Suprapubic skin (tissue), 4 donors: ENCODE results near the gene LARP4B. TPM values are rescaled to one million over a fixed set of nuclear protein-coding genes. Genes with fewer than 3 reads are reported as not detected.

Experiments used
- DNase-seq, 2 donors: peaks; one replicate each; pipeline ENCODE4 v3.0.0-alpha.2; 2019; ENCODE audit warnings: low spot score in 2 of 2
- H3K27ac ChIP-seq: fragments of 200-600 bp; sonication (generic); one replicate; pipeline ENCODE4 v1.5.1; 2019
- H3K27me3 ChIP-seq: fragments of 200-600 bp; sonication (generic); one replicate; pipeline ENCODE4 v1.5.1; 2019
- H3K36me3 ChIP-seq: fragments of 200-600 bp; sonication (generic); one replicate; pipeline ENCODE4 v1.5.1; 2019
- H3K4me1 ChIP-seq: fragments of 200-600 bp; sonication (generic); one replicate; pipeline ENCODE4 v1.5.1; 2019
- H3K4me3 ChIP-seq: fragments of 200-600 bp; sonication (generic); one replicate; pipeline ENCODE4 v1.5.1; 2019; ENCODE audit warnings: mild to moderate bottlenecking
- H3K9me3 ChIP-seq: fragments of 200-600 bp; sonication (generic); one replicate; pipeline ENCODE4 v1.5.1; 2019
- CTCF ChIP-seq, 2 donors: fragments of 200-600 bp in 1 of 2; fragments of 450-650 bp in 1 of 2; sonication (generic) in 1 of 2; IDR thresholded peaks; one replicate each; pipeline ENCODE4 v1.5.1; 2016 to 2019; ENCODE audit warnings: antibody characterized with exemption in 2 of 2, mild to moderate bottlenecking in 1 of 2, moderate library complexity in 1 of 2
- EP300 ChIP-seq: sonication (generic); formaldehyde crosslinking; IDR thresholded peaks from one replicate; pipeline ENCODE4 v1.6.1; 2017; ENCODE audit warnings: antibody characterized with exemption
- POLR2A ChIP-seq, 2 donors: fragments of 450-650 bp; IDR thresholded peaks; one replicate each; pipeline ENCODE4 v1.6.1; 2017; ENCODE audit warnings: antibody characterized with exemption in 2 of 2, mild to moderate bottlenecking in 2 of 2, moderate library complexity in 2 of 2
- POLR2AphosphoS5 ChIP-seq, 3 donors: sonication (generic); formaldehyde crosslinking; IDR thresholded peaks; one replicate each; pipeline ENCODE4 v1.6.1; 2017; ENCODE audit warnings: antibody characterized with exemption in 3 of 3
- WGBS: methylation state at CpG from one replicate; pipeline ENCODE4 v1.1.5; 2018; 5-methylcytosine and 5-hydroxymethylcytosine counted together
- total RNA-seq, 4 donors: library from RNA; depleted of rRNA; stranded (reverse); fragments of >200 nt; gene quantifications; one replicate each; pipeline ENCODE4 v1.1.0, GENCODE V29; 2016

LARP4B gene
- total RNA-seq, 4 donors from 2014 or later = 53.5 to 100 (median 69.7) TPM

- DNase-seq = no peak
- H3K36me3 ChIP-seq = peaks cover 3% of the 10 kb centered on the region
- no peaks in the 10 kb centered on the region for H3K9me3 ChIP-seq
- peaks cover 6% of the 10 kb centered on the region for H3K4me1 ChIP-seq
- no peak overlapping the region for H3K4me3 ChIP-seq
- 79% methylated on average over 3 of the region's 3 CpGs for WGBS
- TF ChIP-seq CTCF (IDR thresholded peaks at IDR 0.05) (no peak), POLR2AphosphoS5 (IDR thresholded peaks at IDR 0.05) (no peak), EP300 (no peak), POLR2A (IDR thresholded peaks at IDR 0.05) (no peak)
- H3K27ac ChIP-seq = no peak overlapping the region
- no peaks in the 10 kb centered on the region for H3K27me3 ChIP-seq
These were observed 12.0 kb downstream of the LARP4B start for GRCh38 chr10:919481-919880.

GRCh38 chr10:917999-918398 lies 13.5 kb downstream of the LARP4B start:
- Histone ChIP-seq H3K9me3 (no peaks in the 10 kb centered on the region), H3K4me3 (no peak overlapping the region), H3K4me1 (peaks cover 6% of the 10 kb centered on the region), H3K27ac (no peak overlapping the region), H3K27me3 (no peaks in the 10 kb centered on the region), H3K36me3 (peaks cover 3% of the 10 kb centered on the region)
- no peak for DNase-seq
- 89% methylated on average over 3 of the region's 3 CpGs for WGBS
- TF ChIP-seq POLR2A (IDR thresholded peaks at IDR 0.05) (no peak), POLR2AphosphoS5 (IDR thresholded peaks at IDR 0.05) (no peak)

GRCh38 chr10:917416-917720 lies 14.1 kb downstream of the LARP4B start:
- TF ChIP-seq POLR2AphosphoS5 (IDR thresholded peaks at IDR 0.05) (no peak), EP300 (no peak), CTCF (IDR thresholded peaks at IDR 0.05) (no peak), POLR2A (IDR thresholded peaks at IDR 0.05) (no peak)
- DNase-seq = no peak
- Histone ChIP-seq H3K27ac (no peak overlapping the region), H3K36me3 (peaks cover 3% of the 10 kb centered on the region), H3K27me3 (no peaks in the 10 kb centered on the region), H3K4me3 (no peak overlapping the region), H3K9me3 (no peaks in the 10 kb centered on the region), H3K4me1 (peaks cover 6% of the 10 kb centered on the region)
- 91% methylated on average over 3 of the region's 3 CpGs for WGBS

- Histone ChIP-seq H3K27ac (no peak overlapping the region), H3K9me3 (no peaks in the 10 kb centered on the region), H3K4me1 (peaks cover 6% of the 10 kb centered on the region), H3K36me3 (peaks cover under 1% of the 10 kb centered on the region), H3K27me3 (no peaks in the 10 kb centered on the region), H3K4me3 (no peak overlapping the region)
- DNase-seq = no peak
- TF ChIP-seq POLR2A (IDR thresholded peaks at IDR 0.05) (no peak), CTCF (IDR thresholded peaks at IDR 0.05) (no peak), POLR2AphosphoS5 (IDR thresholded peaks at IDR 0.05) (no peak), EP300 (no peak)
- 95% methylated on average over 7 of the region's 7 CpGs for WGBS
These were observed 14.6 kb downstream of the LARP4B start for GRCh38 chr10:916716-917415.

GRCh38 chr10:909831-910230 lies 21.7 kb downstream of the LARP4B start:
- Histone ChIP-seq H3K27ac (no peak overlapping the region), H3K9me3 (no peaks in the 10 kb centered on the region), H3K4me3 (no peak overlapping the region), H3K36me3 (peaks cover 22% of the 10 kb centered on the region), H3K4me1 (no peaks in the 10 kb centered on the region), H3K27me3 (no peaks in the 10 kb centered on the region)
- TF ChIP-seq POLR2A (IDR thresholded peaks at IDR 0.05) (no peak), CTCF (IDR thresholded peaks at IDR 0.05) (no peak), POLR2AphosphoS5 (IDR thresholded peaks at IDR 0.05) (no peak), EP300 (no peak)
- DNase-seq = no peak
- WGBS = 81% methylated on average over 3 of the region's 3 CpGs

GRCh38 chr10:905972-906371 lies 25.5 kb downstream of the LARP4B start:
- TF ChIP-seq CTCF (IDR thresholded peaks at IDR 0.05) (no peak), POLR2A (IDR thresholded peaks at IDR 0.05) (no peak), POLR2AphosphoS5 (IDR thresholded peaks at IDR 0.05) (no peak), EP300 (no peak)
- Histone ChIP-seq H3K36me3 (peaks cover 13% of the 10 kb centered on the region), H3K4me1 (no peaks in the 10 kb centered on the region), H3K27me3 (no peaks in the 10 kb centered on the region), H3K9me3 (no peaks in the 10 kb centered on the region), H3K27ac (no peak overlapping the region), H3K4me3 (no peak overlapping the region)
- 56% methylated on average over 1 of the region's 1 CpG for WGBS
- no peak for DNase-seq
